Measurements from ENCODE around the gene RARRES2.
"Not testable (repeated sequence)": the region's sequence is repeated elsewhere in the genome, so short reads cannot be mapped to it uniquely, and the experiment has no call there.

The RARRES2 gene

DNA sequence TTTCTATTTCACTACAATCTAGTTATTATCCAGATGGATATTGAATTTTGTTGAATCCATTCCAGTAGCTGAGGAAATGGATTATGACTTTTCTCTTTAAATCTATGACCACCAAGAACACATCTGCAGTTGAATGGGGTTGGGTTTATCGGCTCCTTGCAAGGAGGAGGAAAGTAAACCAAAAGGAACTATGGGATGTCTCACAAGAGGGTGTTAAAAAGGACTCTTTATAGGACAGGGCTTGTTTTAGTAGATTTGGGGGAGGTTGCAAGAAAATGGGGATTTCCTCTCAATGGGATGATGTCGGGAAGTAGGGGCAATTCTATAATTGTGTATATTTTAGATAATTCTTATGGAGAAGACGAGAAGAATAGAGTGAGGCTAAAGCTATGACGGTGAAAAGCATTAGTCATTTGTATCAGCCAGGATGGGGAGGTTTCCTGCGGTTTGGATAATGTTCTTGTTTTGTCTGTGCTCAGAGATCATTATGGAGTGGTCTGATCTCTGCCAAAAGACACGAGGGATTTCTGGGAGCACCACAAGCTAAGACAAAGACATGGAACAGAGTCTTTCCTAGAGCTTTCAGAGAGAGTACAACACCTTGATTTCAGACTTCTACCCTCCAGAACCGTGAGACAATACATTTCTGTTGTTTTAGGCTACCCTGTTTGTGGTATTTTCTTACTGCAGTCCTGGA is 23.5 kb downstream of the RARRES2 start:
- DNase-seq (ENCODE audit: low spot score): no peak

DNA sequence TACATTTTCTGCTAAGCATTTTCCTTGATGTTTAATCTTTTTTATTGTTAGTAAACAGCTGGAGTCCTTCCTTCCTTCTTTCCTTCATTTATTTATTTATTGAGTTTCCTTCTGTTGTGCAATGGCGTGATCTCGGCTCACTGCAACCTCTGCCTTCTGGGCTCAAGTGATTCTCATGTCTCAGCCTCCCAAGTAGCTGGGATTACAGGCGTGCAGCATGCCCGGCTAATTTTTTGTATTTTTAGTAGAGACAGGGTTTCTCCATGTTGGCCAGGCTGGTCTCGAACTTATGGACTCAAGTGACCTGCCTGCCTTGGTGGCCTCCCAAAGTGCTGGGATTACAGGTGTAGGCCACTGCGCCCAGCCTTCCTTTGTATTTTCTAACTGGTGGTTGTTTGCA is 24.4 kb downstream of the RARRES2 start:
- not testable (repeated sequence) for DNase-seq (ENCODE audit: low spot score)

DNA sequence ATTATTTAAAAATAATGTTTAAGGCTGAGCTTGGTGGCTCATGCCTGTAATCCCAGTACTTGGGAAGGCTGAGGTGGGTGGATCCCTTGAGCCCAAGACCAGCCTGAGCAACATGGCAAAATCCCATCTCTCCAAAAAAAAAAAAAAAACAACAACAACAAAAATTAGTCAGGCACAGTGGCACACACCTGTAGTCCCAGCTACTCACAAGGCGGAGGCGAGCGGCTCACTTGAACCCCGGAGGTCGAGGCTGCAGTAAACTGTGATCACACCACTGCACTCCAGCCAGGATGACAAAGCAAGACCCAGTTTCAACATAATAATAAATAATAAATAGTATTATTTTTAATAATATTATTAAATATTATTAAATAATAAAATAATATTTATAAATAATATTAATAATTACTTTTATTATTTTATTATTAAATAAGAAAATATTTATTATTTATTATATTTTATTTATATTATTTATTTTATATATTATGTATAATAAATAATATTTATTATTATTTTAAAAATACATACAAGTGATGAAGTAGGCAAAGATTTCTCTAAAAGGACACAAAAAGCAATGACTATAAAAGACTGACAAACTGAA is 26.7 kb downstream of the RARRES2 start:
- DNase-seq (ENCODE audit: low spot score): no peak

DNA sequence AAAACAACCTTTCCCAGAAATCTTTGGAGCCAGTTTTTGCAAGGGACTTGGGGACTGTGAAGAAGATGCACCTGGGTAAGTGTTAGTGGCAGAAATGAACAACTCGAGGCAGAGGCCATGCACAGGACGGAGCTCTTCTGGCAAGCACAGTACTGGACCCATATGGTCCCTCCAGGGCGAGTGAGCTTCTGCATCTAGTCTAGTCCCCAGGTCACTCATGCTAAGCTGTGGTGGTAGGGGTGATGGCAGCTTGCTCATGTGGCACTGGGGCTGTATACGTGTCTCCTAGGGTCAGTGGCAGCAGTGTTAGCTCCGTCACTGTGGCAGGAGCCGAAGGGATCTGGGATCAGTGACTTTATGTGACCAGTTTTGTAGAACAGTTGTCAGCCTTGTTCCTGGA is 27.6 kb downstream of the RARRES2 start:
- DNase-seq (ENCODE audit: low spot score): no peak

- DNase-seq (ENCODE audit: low spot score): no peak
Observed at GRCh38 chr7:150313367-150313809, 28.0 kb downstream of the RARRES2 start.

DNA sequence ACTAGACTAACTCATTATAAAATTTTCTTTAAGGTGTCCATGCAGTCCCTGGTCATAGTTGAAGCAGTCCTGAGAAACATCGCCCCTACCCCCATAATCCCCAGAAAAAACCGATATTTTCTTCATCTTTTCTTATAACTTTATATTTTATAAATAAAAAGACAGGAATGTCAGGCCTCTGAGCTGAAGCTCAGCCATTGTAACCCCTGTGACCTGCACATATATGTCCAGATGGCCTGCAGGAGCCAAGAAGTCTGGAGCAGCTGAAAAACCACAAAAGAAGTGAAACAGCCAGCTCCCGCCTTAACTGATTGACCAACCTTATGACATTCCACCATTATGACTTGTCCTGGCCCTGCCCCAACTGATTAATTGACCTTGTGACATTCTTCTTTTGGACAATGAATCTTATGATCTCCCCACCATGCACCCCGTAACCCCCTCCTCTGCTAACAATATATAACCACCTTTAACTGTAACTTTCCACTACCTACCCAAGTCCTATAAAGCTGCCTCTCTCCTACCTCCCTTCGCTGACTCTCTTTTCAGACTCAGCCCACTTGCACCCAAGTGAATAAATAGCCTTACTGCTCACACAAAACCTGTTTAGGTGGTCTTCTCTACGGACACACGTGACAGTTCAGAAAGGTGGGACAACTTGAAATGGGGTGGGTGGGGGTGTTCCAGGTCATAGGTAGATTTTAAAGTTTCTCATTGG is 28.6 kb downstream of the RARRES2 start:
- not testable (repeated sequence) for DNase-seq (ENCODE audit: low spot score)

DNA sequence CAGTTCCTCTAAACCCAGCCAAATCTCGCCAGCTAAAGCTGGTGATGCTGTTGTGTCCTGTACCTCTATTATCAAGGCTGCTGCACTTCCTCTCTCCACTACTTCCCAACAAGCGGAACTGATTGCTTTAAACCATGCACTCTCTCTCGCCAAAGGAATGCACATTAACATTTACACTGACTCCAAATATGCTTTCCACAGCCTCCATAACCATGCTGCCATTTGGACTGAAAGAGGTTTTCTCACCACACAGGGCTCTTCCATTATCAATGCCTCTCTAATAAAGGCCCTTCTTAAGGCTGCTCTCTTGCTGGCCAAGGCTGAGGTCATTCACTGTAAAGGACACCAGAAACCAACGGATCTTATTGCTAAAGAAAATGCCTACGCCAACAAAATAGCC is 29.7 kb downstream of the RARRES2 start:
- no peak for DNase-seq (ENCODE audit: low spot score)

- DNase-seq (ENCODE audit: low spot score): no peak
Observed at GRCh38 chr7:150311146-150311545, 30.3 kb downstream of the RARRES2 start.

- no peak for DNase-seq (ENCODE audit: low spot score)
Observed at GRCh38 chr7:150308575-150308974, 32.9 kb downstream of the RARRES2 start.

DNA sequence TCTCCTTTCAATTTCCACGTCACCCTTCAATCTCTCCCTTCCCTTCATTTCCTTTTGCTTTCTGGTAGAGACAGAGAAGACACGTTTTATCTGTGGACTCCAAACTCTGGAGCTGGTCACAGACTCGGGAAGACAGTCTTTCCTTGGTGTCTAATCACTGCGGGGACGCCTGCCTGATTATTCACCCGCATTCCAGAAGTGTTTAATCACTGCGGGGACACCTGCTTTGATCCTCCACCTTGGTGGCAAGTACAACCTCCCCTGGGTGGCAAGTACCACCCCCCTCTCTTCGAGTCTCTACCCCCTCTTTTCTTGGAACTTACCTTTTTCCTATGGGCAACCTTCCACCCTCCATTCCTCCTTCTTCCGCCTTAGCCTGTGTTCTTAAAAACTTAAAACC is 33.5 kb downstream of the RARRES2 start:
- DNase-seq (ENCODE audit: low spot score): no peak

DNA sequence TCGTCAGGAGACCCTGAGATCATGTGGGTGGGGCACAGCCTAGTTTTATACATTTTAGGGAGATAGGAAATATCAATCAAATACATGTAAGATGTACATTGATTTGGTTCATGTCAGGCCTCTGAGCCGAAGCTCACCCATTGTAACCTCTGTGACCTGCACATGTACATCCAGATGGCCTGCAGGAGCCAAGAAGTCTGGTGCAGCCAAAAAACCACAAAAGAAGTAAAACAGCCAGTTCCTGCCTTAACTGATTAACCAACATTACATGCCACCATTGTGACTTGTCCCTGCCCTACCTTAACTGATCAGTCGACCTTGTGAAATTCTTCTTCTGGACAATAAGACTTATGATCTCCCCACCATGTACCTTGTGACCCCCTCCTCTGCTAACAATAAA is 34.3 kb downstream of the RARRES2 start:
- DNase-seq (ENCODE audit: low spot score): no peak

DNA sequence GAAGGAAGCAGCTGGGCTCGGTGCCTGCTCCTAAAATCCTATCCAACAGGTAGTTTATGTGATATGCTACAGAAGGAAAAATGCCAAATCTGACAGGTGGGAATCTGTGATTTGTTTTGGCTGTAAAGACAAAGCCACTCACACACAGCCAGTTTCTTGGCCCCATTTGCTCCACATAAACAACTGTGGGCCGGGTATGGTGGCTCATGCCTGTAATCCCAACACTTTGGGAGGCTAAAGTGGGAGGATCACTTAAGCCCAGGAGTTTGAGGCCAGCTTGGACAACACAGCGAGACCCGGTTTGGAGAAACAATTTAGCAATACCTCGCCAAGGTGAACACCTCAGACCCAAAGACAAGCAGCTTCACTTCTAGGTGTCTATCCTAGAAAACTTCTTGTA is 35.1 kb downstream of the RARRES2 start:
- DNase-seq (ENCODE audit: low spot score): not testable (repeated sequence)

- not testable (repeated sequence) for DNase-seq (ENCODE audit: low spot score)
Observed at GRCh38 chr7:150305903-150306284, 35.5 kb downstream of the RARRES2 start.

- not testable (repeated sequence) for DNase-seq (ENCODE audit: low spot score)
Observed at GRCh38 chr7:150305259-150305902, 36.0 kb downstream of the RARRES2 start.

GRCh38 chr7:150304499-150305258 is 36.8 kb downstream of the RARRES2 start:
- DNase-seq (ENCODE audit: low spot score): not testable (repeated sequence)

DNA sequence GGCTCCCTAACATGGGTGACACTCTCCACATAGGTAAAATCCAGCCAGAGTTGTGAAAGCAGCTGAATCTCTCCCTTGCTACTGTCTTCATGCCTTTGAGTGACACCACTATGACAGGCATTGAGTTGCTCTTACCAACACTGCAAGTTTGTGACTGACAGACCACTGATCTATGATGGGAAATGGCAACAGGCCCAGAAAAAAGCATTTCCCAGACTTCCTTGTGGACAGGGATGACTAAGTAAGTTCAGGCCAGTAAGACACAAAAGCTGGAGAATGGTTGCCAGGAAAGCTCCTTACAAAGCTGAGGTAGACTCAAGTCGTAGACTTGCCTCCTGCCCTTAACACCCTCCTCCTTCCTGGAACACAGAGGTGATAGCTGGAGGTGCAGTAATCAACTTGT is 38.5 kb downstream of the RARRES2 start:
- DNase-seq (ENCODE audit: low spot score): not testable (repeated sequence)

DNA sequence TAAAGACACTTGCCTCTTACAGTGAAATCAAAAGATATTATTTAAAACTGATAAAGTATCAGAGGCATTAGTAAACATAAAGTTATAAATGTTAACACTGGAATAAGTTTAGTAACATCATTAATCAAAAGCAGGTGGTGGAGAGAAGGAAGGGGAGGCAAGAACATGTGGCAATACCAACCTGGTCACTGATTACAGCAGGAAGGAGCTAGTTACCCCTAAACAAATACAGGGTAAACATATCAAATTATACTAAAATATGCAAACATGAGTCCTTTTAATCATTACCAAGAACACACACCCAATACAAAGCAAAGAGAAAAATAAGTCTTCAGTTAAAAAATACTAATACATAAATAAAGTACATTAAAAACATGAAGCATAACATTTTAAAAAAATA is 43.5 kb downstream of the RARRES2 start:
- not testable (repeated sequence) for DNase-seq (ENCODE audit: low spot score)

GRCh38 chr7:150296802-150297201 is 44.6 kb downstream of the RARRES2 start:
- not testable (repeated sequence) for DNase-seq (ENCODE audit: low spot score)

GRCh38 chr7:150295614-150296013 is 45.8 kb downstream of the RARRES2 start:
- not testable (repeated sequence) for DNase-seq (ENCODE audit: low spot score)

- DNase-seq (ENCODE audit: low spot score): not testable (repeated sequence)
Observed at GRCh38 chr7:150295027-150295426, 46.4 kb downstream of the RARRES2 start.

DNA sequence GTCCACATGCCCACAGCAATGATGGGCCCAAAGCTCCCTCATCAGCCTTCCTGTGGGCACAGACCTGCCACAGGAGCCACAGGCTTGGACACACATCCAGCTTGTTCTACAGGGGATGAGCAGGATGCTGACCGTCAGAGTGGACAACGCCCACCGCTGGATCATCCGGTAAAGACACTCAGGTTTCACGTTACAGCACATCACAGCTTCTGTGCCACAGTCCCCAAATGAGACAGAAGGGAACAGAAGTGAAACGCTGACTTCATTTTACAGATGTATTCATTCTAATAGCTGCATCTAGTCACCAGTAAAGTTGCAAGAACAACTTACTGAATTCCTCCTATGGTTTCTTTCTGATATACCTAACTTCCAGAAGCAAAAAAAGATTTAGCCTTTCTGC is 51.1 kb downstream of the RARRES2 start:
- not testable (repeated sequence) for DNase-seq (ENCODE audit: low spot score)

DNA sequence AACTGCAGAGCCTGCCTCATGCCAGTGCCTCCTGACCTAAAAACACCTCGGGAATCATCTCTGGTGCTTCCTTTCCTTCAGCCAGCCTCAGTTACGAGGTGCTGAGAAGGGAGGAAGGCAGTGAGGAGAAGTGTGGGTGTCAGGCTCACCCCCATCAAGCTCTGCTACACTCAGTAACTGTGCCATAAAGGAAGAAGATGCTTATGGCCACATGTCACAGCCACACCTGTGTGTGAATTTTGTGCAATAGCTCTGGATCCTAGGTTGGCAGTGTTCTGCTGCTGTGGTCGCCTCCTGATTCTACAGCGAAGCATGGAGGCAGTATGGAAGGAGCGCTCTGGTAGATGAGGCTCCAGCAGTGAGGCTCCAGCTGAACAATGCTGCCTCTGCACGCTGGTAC is 52.6 kb downstream of the RARRES2 start:
- not testable (repeated sequence) for DNase-seq (ENCODE audit: low spot score)

All from Ammon's horn (tissue), 1 donor.